MCF 10A (cell line): ENCODE measurements around the gene CCL18. TPM values are rescaled to one million over a fixed set of nuclear protein-coding genes. Genes with fewer than 3 reads are reported as not detected.

Experiments used
- BruUV-seq: library from RNA; stranded (reverse); fragments of 400-500 nt; replicated peaks from 2 replicates; lab custom pipeline; 2021; lab: Mats Ljungman, UMichigan
- CTCF ChIA-PET: fragments of 300-600 bp; sonication (Branson Sonifier 250); formaldehyde crosslinking; extraction: SDS; loops from one replicate; lab custom pipeline; 2021; ENCODE audit warnings: antibody characterized with exemption, inconsistent platforms; lab: Yijun Ruan, JAX
- POLR2A ChIA-PET: fragments of 300-600, 350-650 bp; sonication (Branson Sonifier 250); formaldehyde crosslinking; extraction: SDS; loops from one replicate; lab custom pipeline; 2020; ENCODE audit warnings: antibody characterized with exemption, inconsistent platforms; lab: Yijun Ruan, JAX
- DNase-seq: peaks from one replicate; pipeline ENCODE4 v3.0.0-alpha.2; 2018; ENCODE audit not compliant: unreplicated experiment
- H3K27ac Mint-ChIP-seq: one replicate; pipeline ENCODE4 v1.8.0; 2022; ENCODE audit warnings: mild to moderate bottlenecking, low read depth, mixed read lengths; ENCODE audit not compliant: unreplicated experiment
- H3K27me3 Mint-ChIP-seq: one replicate; pipeline ENCODE4 v1.8.0; 2022; ENCODE audit warnings: mixed read lengths; ENCODE audit not compliant: insufficient read depth, unreplicated experiment
- H3K36me3 Mint-ChIP-seq: one replicate; pipeline ENCODE4 v1.8.0; 2022; ENCODE audit warnings: mild to moderate bottlenecking, moderate library complexity, mixed read lengths; ENCODE audit not compliant: insufficient read depth, unreplicated experiment
- H3K4me1 Mint-ChIP-seq: one replicate; pipeline ENCODE4 v1.8.0; 2022; ENCODE audit warnings: mixed read lengths; ENCODE audit not compliant: insufficient read depth, unreplicated experiment
- H3K4me3 Mint-ChIP-seq: one replicate; pipeline ENCODE4 v1.8.0; 2022; ENCODE audit warnings: mild to moderate bottlenecking, moderate library complexity, mixed read lengths; ENCODE audit not compliant: unreplicated experiment
- H3K9me3 Mint-ChIP-seq: one replicate; pipeline ENCODE4 v1.8.0; 2022; ENCODE audit warnings: mixed read lengths; ENCODE audit not compliant: unreplicated experiment
- intact Hi-C: fragments of 100-400 bp; cut with micrococcal nuclease; formaldehyde crosslinking; loops from 2 replicates; pipeline ENCODE4 v1.14.1; 2022
- total RNA-seq: library from RNA; stranded (reverse); gene quantifications from 2 replicates; pipeline ENCODE4 v1.2.3, GENCODE V29; 2022
- TF ChIP-seq, protein P1 (sequence below): fragments of 200-600 bp; IDR thresholded peaks from one replicate; pipeline ENCODE4 v1.8.0; 2022; ENCODE audit warnings: antibody characterized with exemption, mild to moderate bottlenecking; ENCODE audit not compliant: unreplicated experiment

Gene CCL18
- total RNA-seq, 1 experiment from 2014 or later, result not detected

DNA sequence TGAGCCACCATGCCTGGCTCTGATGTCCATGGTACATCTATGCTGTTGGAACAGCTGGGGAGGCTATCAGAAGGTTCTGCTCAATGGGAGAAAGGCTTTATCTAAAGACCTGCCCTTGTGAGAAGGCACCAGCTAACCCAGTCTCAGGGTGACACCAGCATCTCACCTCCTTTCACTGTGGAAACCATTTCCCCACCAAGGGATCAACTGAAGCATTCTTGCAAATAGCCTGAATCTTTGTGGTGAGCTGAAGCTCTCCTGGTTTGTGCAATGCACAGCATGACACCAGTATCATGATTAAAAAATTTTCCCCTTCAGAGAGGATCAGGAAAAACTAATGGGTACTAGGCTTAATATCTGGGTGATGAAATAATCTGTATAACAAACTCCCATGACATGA lies 5.1 kb downstream of the CCL18 start:
- intact Hi-C loops, result no loop called here

GRCh38 chr17:36070427-36070826 lies 6.4 kb downstream of the CCL18 start:
- DNase-seq, result no peak
- Mint-ChIP-seq H3K4me1 (no peaks in the 10 kb centered on the region), H3K27ac (no peak overlapping the region), H3K4me3 (no peak overlapping the region), H3K27me3 (peaks cover 16% of the 10 kb centered on the region), H3K9me3 (no peaks in the 10 kb centered on the region), H3K36me3 (no peaks in the 10 kb centered on the region)
- ChIA-PET CTCF (interaction anchor here (0.6 kb wide), 2 partner anchors 94 to 118 kb away, joined by 3 read pairs; no protein-coding TSS in a partner anchor), POLR2A (no interaction called here)
- intact Hi-C loops, result loop anchor here (10.0 kb wide), 1 partner anchor 64 kb away; no protein-coding TSS in a partner anchor
- no TSS peak for BruUV-seq
- TF ChIP-seq, protein P1, sequence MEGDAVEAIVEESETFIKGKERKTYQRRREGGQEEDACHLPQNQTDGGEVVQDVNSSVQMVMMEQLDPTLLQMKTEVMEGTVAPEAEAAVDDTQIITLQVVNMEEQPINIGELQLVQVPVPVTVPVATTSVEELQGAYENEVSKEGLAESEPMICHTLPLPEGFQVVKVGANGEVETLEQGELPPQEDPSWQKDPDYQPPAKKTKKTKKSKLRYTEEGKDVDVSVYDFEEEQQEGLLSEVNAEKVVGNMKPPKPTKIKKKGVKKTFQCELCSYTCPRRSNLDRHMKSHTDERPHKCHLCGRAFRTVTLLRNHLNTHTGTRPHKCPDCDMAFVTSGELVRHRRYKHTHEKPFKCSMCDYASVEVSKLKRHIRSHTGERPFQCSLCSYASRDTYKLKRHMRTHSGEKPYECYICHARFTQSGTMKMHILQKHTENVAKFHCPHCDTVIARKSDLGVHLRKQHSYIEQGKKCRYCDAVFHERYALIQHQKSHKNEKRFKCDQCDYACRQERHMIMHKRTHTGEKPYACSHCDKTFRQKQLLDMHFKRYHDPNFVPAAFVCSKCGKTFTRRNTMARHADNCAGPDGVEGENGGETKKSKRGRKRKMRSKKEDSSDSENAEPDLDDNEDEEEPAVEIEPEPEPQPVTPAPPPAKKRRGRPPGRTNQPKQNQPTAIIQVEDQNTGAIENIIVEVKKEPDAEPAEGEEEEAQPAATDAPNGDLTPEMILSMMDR, result no peak

More for the DNA sequence above, 5.1 kb downstream of the CCL18 start:
- ChIA-PET POLR2A (interaction anchor here (0.7 kb wide), 1 partner anchor 26 kb away, joined by 3 read pairs; no protein-coding TSS in a partner anchor), CTCF (interaction anchor here (1.4 kb wide), 1 partner anchor 80 kb away, joined by 4 read pairs; no protein-coding TSS in a partner anchor)
- Mint-ChIP-seq H3K4me1 (no peaks in the 10 kb centered on the region), H3K36me3 (no peaks in the 10 kb centered on the region), H3K4me3 (no peak overlapping the region), H3K9me3 (no peaks in the 10 kb centered on the region), H3K27ac (no peak overlapping the region), H3K27me3 (peaks cover 29% of the 10 kb centered on the region)
- BruUV-seq, result no TSS peak
- TF ChIP-seq, protein P1, result no peak
- no peak for DNase-seq

- intact Hi-C loops, result loop anchor here (10.0 kb wide), 1 partner anchor 63 kb away; no protein-coding TSS in a partner anchor
- Mint-ChIP-seq H3K27me3 (peaks cover 10% of the 10 kb centered on the region), H3K9me3 (no peaks in the 10 kb centered on the region), H3K27ac (no peak overlapping the region), H3K4me3 (no peak overlapping the region), H3K4me1 (no peaks in the 10 kb centered on the region), H3K36me3 (no peaks in the 10 kb centered on the region)
- TF ChIP-seq, protein P1, result no peak
- ChIA-PET POLR2A (no interaction called here), CTCF (interaction anchor here (0.7 to 2.6 kb wide), 3 partner anchors 74 to 77 kb away, joined by 4 to 14 read pairs (median 4); no protein-coding TSS in a partner anchor)
- no TSS peak for BruUV-seq
- no peak for DNase-seq
These were observed 7.7 kb downstream of the CCL18 start for GRCh38 chr17:36071751-36072150.

GRCh38 chr17:36072431-36073121 lies 8.5 kb downstream of the CCL18 start:
- intact Hi-C loops, result loop anchor here (10.0 kb wide), 1 partner anchor 62 kb away; no protein-coding TSS in a partner anchor
- H3K4me1 Mint-ChIP-seq, result no peaks in the 10 kb centered on the region
- no peaks in the 10 kb centered on the region for H3K36me3 Mint-ChIP-seq
- peak; percentile 60 for DNase-seq
- TF ChIP-seq, protein P1, result peak; percentile 54
- no peak overlapping the region for H3K4me3 Mint-ChIP-seq
- ChIA-PET POLR2A (no interaction called here), CTCF (interaction anchor here (0.7 to 2.6 kb wide), 7 partner anchors 13 to 76 kb away, joined by 3 to 14 read pairs (median 4); no protein-coding TSS in a partner anchor)
- no peak overlapping the region for H3K27ac Mint-ChIP-seq
- peaks cover 16% of the 10 kb centered on the region for H3K27me3 Mint-ChIP-seq
- no peaks in the 10 kb centered on the region for H3K9me3 Mint-ChIP-seq
- no TSS peak for BruUV-seq
